Activated CD4-positive, alpha-beta T cell treated with anti-CD3 and anti-CD28 coated beads, Interleukin-2, Interleukin-6, amounts not matched to agents 100 ng/mL and 50 ng/mL, durations not matched to agents 16 hours and 8 hours (primary cell): ENCODE results near the gene CLDN24.

Experiments used
- DNase-seq: peaks from one replicate; pipeline ENCODE4 v3.0.0-alpha.2; 2020

Gene CLDN24

DNA sequence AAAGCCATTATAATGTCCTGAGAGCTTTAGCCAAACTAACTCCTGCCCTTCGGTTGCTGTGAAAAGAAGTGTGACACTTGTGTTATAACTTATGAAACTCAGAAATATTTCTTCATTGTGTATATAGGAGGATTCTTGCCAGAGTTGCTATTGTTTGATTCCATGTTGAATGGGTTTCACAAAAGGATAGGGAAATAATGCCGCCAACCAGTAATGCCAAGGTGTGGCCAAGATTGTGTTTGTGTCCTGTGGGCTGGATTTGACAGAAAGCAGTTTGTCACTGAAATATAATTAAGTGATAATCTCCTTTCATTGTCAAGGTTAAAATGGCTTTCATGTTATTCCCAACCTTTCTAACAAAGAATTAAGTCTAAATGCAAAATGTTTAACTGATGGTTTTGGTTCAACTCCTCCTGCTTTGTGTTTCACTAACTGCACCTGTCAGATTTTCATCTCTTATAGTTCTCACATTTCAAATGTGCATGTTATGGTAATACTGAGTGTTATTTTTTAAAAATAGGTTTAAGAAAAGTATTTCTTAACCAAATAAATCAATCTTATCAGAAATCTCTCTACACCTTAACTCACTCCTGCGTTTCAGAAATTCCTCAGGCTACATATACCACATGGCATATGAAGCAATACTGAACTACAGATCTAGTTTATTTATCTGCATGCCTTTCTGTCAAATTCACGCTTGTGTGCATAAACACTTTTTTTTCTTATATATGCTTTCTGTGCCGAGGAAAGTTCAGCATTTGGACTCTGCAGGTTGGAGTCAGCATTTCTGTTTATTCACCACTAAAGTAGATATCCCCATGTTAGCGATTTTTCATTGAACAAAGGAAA is 1.8 kb downstream of the CLDN24 start, which contains the start of gene CLDN22:
Gene CLDN22 (minus strand): TSS at position 66 of the 849 bp plus-strand sequence. CDS start 58 bp downstream, at position 8.
- DNase-seq = no peak

DNA sequence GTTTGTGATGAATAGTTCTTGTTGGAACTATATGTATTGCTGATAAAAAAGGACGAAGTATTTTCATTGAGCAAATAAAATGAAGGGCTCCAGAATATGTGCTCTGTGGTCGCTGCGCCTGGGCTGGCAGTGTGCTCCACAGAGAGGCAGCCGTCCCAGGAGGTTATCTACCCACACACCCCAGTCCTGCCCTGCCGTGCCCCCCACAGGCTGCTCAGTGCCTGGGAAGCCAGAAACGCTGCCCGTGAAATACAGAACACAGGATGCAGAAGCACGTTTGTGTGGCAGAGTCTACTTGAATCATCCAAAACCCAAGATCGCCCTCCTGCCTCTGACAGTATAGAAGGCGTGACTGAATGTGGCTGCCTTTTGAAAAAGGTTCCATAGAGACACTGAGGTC is 3.6 kb downstream of the CLDN24 start:
- no peak for DNase-seq

DNA sequence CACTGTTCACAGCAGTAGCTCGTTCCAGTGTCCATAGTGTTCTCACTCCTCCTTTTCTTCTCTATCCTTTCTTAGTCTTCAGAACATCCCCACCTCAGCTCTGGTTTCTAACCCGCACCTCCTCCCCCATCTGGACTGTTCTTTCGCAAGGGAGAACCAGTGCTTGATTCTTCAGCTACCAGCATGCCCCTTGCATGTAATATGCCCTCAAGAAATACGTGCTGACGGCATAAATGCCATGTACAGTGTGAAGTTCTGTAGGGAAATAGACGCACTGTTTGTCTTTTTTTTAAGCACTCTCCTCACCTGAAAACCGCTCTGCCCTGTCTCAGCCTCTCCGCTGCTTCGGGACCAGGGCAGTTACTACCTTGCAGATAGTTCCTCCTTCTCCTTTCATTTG is 7.4 kb downstream of the CLDN24 start:
- DNase-seq = no peak

DNA sequence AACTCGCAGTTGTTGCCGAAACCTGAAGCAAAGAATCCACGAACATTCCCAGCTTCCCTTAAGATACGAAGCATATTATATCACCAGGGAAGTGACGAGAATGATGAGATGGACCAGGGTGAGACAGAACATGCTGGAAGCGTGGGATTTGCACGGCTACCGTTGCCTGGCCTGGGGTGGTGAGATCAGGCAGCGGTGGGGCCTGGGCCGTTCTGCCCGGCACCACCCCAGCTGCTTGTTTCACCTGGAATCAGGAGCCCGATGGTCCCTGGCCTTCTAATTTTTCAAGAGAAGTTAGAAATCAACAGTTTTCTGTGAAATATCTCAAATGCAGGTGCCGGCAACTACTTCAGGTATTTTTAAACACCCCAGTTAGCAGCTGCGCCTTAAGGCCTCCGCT is 7.9 kb downstream of the CLDN24 start:
- no peak for DNase-seq

DNA sequence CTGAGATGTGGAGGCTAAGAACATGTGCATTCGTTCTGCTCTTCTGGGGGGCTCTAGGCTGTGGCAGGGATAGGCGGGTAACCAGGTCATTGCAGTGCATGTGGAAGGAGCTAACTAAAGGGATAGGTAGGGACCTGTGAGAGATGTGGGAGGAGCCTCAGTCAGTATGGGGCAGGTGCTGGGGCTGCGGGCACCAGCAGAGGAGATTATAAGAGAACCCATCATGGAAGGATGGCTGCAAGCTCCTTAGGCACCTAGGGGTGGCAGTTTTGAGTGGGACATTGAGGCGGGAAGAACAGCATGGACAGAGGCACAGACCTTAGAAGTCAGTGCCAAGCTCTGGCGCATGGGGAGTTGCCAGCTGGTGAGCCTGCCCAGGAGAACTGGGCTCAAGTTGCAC is 9.4 kb downstream of the CLDN24 start:
- DNase-seq = no peak

DNA sequence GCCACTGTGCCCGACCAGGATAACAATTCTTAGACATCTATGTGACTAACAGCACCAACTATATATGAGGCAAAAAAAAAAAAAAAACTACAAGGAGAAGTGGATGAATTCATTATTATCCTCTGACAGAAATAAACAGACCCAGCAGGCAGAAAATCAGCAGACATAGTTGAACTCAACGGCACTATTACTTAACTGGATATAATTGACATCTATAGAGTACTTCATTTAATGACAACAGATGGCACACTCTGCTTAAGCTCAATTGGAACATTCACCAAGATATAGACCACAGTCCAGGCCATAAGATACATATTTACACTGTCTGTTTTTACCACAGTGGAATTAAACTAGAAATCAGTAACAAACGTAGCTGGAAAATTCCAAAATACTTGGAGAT is 15.4 kb downstream of the CLDN24 start:
- DNase-seq = no peak

DNA sequence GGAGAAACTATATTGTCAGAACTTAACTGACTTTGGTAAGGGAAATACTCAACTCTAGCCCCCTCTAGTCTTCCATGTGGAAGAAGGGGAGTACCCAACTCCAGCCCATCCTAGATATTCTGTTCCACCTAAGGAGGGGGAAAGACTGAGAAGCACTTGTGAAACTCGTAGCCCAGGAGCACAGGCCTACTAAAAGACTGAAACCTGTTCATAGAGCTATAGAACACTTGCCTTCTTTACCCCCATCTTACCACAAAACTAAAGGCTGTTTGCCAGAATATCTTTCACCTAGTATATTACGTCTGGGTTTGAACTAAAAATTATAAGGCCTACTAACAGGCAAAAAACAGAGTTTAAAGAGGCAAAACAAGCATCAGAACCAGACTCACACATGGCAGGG is 17.7 kb downstream of the CLDN24 start:
- DNase-seq = no peak

DNA sequence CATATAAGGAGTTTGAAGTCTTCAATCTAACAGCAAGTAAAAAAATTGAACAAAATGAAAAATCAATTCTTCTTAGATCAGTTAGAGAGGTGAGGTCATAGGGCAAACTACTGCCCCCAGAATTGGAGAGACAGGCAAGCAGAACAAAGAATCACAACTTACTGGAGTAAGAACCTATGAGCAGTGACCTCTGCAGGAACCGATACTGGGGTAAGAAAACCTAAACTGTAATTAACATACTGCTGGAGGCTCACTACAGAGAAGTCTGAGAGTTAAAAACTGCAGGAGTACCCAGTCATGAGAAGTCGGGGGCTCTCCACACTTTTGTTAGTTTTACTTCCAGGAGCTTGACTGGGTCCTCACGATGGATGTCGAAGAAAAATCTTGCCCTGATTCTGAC is 18.2 kb downstream of the CLDN24 start:
- DNase-seq = no peak

DNA sequence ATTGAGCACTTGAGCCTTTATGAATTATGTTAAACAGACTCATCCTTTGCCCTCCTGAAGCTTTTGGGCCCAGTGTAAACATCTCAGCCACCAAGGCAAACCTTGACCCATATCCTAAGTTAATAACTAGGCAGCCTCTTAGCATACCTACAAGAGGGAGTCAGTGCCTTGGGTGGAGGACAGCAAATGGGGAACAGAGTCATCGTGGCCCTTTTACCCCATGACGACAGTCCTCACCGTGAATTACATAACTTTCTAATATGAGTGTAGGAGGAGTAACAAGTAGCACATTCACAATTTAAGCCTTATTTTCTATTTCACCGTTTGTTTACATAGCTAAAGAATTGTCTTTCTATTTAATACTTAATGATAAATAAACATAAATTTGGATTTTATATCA is 18.9 kb downstream of the CLDN24 start:
- DNase-seq = no peak

DNA sequence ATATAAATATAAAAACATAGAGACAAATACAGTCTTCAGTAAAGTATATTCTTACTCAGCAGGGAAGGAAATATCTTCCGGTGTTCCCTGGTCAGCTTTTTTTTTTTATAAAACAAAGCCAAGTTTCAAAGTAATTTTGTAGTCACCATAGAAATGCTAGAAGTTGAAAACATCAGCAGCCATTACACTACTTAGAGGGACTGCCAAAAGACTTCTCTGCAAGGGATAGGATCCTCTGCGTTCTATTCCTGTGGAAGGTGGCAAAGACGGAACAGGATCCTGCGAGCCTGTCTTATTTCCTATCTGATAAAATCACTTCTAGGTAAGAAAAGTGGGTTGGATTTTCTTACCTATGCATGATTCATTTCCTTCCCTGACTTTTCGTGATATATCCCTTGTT is 21.6 kb downstream of the CLDN24 start:
- DNase-seq = no peak

DNA sequence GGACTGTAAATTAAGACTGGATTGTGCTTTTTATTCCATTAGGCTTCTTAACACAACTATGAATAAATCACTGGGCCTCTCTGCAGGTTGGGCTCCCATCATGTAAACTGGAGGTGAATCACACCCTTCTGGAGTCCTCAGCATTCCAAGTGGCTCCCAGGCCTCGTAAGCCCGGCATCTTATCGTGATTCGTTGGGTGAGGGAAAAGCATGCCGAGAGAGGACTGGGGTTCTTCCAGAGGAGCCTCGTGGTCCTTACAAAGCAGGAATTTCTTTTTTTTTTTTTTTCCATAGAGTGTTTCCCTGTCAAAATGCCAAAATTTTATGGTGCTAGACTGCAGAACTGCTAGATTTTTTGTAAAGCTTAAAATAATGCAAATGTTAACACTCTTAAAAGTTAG is 22.2 kb downstream of the CLDN24 start:
- DNase-seq = no peak

DNA sequence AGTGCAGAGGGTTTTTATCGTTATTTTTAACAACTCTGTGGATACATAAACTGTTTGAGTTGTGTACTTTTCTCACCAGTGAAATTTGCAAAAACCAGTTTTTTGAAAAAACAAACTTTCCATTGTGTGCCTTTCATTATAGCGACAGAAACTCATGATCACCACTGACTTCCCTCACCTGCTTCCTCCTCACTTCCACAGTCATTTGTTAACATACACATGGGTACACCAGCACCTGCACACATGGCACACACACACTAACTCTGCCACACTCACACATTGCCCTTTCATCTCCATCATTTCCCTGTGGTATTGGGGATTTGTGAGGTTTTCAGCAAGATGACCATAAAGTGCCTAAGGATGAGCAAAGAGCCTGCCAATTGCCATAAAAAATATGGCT is 22.8 kb downstream of the CLDN24 start:
- DNase-seq = no peak

DNA sequence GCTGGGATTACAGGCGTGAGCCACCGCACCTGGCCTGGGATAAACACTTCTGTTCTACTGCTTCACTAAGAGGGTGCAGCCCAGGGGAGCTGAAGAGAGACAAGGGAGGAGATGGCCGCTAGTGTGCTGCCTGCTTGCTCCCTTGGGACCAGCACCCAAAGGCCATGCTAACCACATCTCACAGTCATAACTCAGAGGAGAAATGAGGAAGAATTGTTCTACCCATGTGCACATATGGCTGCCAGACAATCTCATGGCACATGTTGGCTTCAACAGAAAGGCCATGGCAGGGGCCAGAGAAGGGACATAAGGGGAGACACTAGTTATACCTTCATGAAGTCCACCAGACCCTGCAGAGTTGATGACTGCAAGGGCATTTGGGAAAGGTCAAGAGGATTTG is 24.6 kb downstream of the CLDN24 start:
- DNase-seq = no peak

DNA sequence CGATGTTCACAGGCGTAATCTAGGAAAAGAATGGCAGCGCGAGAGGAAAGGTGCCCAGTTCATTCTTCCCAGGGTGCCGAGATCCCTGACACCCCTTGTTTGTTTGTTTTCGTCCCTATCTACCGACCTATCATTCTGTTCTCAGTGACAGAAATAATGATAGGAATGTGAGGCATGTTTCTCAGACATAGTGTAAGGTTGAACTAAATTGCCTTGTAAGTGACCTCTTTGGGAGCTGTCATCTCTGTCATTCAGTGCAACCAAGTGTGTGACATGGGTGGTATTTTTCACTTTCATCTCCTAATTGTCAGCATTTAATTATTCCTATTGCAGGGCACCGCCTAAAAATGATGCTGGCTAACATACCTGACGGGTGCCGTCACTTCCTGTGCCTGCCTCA is 26.5 kb downstream of the CLDN24 start:
- no peak for DNase-seq

DNA sequence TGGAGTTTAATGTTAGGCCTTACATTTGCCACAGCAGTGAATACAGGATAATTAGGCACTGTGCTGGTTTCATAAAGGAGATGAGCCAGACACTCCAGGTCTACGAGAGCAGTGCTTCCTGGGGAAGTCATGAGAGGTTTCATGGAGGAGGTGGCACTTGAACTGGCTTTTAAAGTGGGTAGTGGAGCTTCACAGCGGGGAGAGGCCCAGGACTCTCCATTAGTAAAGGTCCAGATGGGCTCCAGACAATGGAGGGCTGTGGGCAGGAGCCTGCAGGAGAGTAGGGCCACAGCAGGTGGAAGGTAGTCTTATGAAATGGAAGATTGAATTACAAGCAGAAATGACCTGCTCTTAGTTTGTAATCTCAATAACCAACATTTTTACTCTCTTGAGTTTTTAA is 31.2 kb downstream of the CLDN24 start:
- no peak for DNase-seq

DNA sequence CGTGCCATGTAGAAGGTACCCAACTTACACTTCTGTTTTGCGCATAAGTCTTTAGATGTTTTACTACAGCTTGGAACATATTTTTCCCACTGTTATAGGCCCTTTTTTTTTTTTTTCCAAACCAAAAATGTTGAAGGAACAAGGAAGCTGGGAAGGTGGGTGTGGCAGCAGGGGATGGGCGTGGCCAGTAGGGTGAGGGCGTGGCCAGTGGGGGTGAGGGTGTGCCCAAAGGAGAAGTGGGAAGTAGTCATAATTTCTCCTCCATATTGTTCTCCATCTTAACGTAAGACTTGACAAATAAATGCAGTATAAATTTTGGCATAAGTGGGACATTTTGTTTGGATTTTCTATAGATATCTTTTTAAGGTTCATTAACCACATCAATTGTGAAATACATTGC is 32.5 kb downstream of the CLDN24 start:
- DNase-seq = peak; percentile 12

DNA sequence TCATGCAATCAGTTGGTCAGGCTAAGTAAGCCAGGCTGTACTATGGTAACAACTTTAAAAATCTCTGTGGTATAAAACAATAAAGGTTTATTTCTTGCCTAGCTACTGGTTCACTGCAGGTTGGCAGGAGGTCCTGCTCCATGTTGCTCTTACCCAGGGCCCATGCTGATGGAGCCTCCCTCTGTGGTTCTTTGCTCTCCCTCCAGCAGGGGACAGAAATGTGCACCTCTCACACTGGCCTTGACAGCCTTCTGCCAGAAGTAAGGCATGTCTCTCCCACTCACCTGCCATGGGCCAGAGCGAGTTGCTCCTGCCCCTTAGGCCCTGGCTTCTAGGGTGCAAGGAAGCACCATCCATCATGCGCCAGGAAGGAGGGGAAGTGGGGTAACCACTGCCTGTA is 33.3 kb downstream of the CLDN24 start:
- DNase-seq = no peak

DNA sequence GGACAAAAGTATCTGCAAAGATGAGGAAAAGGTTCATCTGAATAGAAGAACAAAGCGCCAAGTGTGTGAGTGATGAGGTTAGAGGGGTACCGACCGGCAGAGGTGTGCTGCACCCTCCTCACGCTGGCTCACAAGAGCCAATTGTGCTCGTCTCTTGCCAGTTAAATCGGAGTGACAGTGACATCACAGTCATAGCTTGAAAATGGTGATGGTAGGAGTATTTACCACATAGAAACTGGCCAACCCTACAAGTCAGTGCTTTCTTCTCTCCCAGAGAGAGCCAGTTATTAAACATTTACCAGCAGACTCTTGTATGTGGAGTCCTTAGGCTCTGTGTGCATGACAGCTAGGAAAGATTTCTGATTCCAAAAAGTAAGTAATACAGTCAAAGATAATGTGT is 34.5 kb downstream of the CLDN24 start:
- DNase-seq = no peak

DNA sequence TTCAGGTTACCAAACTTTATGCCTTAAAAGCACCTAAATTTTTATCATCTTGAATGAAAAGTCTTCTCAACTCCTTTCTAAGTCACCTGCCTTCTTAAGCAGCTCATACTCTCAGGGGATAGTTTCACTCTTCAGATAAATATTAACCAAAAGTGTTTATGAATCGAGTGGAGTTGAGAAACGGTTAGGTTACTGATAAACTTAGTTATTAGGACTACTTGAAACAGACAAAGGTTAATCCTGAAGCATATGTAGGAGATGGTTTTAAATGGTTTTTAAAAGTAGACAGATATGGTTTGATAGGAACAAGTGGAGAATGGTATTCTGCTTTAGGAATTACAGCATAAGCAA is 34.9 kb downstream of the CLDN24 start:
- no peak for DNase-seq

DNA sequence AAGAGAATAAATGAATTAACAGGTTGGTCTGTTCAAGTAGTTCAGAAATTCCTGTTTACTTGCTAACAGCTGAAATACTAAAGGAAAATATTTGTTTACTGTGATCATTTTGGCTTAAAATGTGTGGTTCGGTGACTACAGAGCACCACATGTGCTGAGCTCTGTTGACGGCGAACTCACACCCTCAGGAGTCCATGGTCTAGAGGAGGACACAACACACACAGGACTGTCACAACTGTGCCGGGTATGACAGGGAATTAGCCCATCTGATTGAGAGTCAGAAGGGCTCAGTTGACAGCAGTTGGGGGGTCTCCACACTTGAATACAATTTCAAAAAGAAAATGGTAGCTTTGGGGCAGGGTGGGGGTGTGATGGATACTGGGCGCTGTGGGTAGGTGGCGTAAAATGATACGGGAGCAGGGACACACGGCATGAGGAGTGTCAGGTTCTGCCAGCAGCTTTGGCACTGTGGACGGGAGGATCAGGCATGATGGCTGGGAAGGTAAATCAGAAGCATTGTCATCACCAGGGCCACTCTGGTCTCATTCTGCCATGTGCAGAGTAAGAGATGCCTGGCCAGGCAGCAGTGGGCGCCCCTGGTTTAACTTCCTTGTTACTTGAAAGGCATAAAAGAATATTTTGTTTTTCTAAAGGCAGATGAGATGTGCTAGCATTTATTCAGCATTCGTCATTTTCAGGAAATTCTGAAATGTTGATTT is 35.5 kb downstream of the CLDN24 start:
- DNase-seq = no peak

DNA sequence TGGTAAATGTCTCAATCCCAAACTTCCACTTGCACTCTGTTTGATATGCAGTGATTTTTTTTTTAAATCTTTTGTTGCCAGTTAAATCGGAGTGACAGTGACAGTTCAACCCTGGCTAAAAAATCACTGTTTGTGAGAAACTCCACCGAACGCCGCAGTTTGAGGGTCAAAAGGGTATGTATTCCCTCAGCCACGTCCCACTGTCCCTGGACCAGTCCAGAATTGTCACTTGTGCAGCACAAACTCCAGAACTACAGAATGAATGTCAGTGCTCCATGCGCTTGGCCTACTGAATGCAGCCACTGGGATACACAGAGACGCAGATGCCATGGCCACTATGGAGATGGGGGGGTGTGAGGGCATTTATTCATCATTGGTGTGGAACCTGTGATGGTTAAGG is 36.3 kb downstream of the CLDN24 start:
- DNase-seq = no peak

DNA sequence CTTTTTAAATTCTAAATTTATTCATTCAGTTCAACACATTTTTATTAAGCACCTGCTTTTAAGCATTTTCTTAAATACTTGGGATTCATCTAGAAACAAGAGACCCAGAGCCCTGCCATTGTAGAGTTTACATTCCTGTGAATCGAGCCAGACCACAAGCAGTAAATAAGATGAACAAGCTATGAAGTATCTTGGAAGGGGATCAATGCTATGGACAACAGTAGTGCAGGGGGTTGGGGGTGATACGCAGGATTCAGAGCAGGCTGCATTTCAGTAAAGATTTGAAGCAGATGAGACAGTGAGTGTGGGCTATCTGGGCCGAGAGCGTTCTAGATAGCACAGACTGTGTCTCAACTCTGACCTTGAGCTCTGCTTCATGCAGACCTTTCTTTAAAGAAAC is 37.3 kb downstream of the CLDN24 start:
- no peak for DNase-seq

DNA sequence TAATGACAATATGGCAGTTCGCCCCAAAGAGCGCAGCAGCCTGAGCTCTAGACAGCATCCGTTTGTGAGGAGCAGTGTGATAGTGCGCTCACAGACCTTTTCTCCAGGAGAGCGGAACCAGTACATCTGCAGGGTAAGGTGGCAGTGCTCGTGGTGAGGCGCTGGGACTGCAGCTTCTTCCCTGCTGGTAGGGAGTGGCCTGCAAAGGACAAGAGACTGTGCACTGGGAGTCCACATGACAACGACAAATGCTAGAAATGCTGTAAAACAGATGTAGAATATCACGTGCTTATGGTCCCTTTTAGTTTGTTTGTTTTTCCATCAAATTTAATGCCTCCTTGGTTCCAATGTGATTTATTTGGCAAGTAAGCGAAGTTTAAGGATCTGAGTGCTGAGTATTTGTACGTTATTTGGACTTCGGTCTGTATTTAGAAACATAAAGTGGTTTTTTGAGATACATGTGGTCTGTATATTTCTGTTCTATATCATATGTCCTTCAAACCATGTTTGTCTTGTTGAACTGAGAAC is 37.9 kb downstream of the CLDN24 start:
- DNase-seq = no peak

DNA sequence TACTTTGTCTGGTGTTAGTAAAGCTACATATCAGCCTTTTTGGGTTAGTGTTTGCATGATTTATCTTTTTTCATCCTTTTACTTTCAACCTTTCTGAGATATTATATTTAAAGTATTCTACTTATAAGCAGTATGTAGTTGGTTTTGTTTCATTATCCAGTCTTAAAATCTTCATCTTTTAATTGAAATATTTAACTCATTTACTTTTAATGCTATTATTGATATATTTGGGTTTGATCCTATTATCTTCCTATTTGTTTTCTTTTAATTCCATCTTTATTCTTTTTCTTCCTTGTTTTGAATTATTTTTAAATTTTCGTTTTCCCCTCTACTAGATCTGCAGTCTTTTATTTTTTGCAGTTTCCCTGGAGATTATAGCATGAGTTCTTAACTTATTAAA is 46.1 kb downstream of the CLDN24 start:
- no peak for DNase-seq
